PC-9 (cell line): ENCODE measurements around the gene IGIP.

Experiments used
- CTCF ChIP-seq: fragments of 200-600 bp; sonication (generic); conservative IDR thresholded peaks from 2 replicates; pipeline ENCODE4 v1.6.1; 2017; ENCODE audit warnings: mixed run types, antibody characterized with exemption, mild to moderate bottlenecking, moderate library complexity
- EZH2 ChIP-seq: fragments of 200-600 bp; sonication (generic); IDR thresholded peaks from 2 replicates; pipeline ENCODE4 v1.8.0; 2017; ENCODE audit warnings: antibody characterized with exemption, low read depth

GRCh38 chr5:140090251-140090650, 35.5 kb upstream of the IGIP start:
- TF ChIP-seq CTCF (no peak), EZH2 (no peak)
